K562 (cell line): ENCODE measurements around the gene SMURF1. TPM values are rescaled to one million over a fixed set of nuclear protein-coding genes. Genes with fewer than 3 reads are reported as not detected.
A peak's percentile ranks its signal among the peaks of the same experiment; 100 is the strongest.

Experiments used
- HEY1 ChIP-seq: fragments of 250-450 bp; sonication (Bioruptor Pico); IDR thresholded peaks from 2 replicates; pipeline ENCODE4 v1.5.0; 2020; ENCODE audit warnings: mild to moderate bottlenecking, moderate library complexity, borderline replicate concordance
- JUND ChIP-seq, 2 experiments: IDR thresholded peaks; 2 replicates in 1 of 2; 3 replicates in 1 of 2; pipeline ENCODE4 v1.6.1; 2011; ENCODE audit warnings: borderline replicate concordance in 2 of 2, low read depth in 2 of 2, low read length in 2 of 2, improper control_type of control experiment in 1 of 2, missing biosample characterization in 1 of 2, missing genetic modification characterization in 1 of 2, missing genetic modification reagents in 1 of 2
- L3MBTL2 ChIP-seq: fragments of 450-650 bp; IDR thresholded peaks from 2 replicates; pipeline ENCODE4 v1.6.1; 2016; ENCODE audit warnings: mild to moderate bottlenecking, moderate library complexity
- MAFF ChIP-seq: IDR thresholded peaks from 2 replicates; pipeline ENCODE4 v1.6.1; 2012; ENCODE audit warnings: low read length, improper control_type of control experiment
- MBD1 ChIP-seq: fragments of 250-450 bp; sonication (Bioruptor Pico); IDR thresholded peaks from 2 replicates; pipeline ENCODE4 v1.8.0; 2022; ENCODE audit warnings: inconsistent platforms
- MNT ChIP-seq, 2 experiments: fragments of 450-650 bp; conservative IDR thresholded peaks; 2 replicates each; pipeline ENCODE4 v1.6.1; 2017; ENCODE audit warnings: mild to moderate bottlenecking in 2 of 2, moderate library complexity in 2 of 2
- MYNN ChIP-seq, 2 experiments: sonication (generic); formaldehyde crosslinking in 1 of 2; IDR thresholded peaks; 2 replicates each; pipeline versions ENCODE4 v1.5.0 to v1.6.1; 2016 to 2020; ENCODE audit warnings: antibody characterized with exemption in 1 of 2, missing genetic modification reagents in 1 of 2
- NCOA4 ChIP-seq: fragments of 450-650 bp; IDR thresholded peaks from 2 replicates; pipeline ENCODE4 v1.6.1; 2018; ENCODE audit warnings: mild to moderate bottlenecking; ENCODE audit not compliant: partially characterized antibody
- NRF1 ChIP-seq, 2 experiments: fragments of 450-650 bp; IDR thresholded peaks in 1 of 2; conservative IDR thresholded peaks in 1 of 2; 2 replicates each; pipeline ENCODE4 v1.6.1; 2014; ENCODE audit warnings: mild to moderate bottlenecking in 2 of 2
- POLR2G ChIP-seq: fragments of 200-400 bp; formaldehyde crosslinking; IDR thresholded peaks from 2 replicates; pipeline ENCODE4 v1.6.1; 2017; ENCODE audit warnings: low read depth, mild to moderate bottlenecking, antibody characterized with exemption, low read length, moderate library complexity
- PTRF ChIP-seq: fragments of 450-650 bp; IDR thresholded peaks from 2 replicates; pipeline ENCODE4 v1.6.1; 2016; ENCODE audit warnings: mild to moderate bottlenecking, missing genetic modification characterization, missing compliant biosample characterization
- RBM22 ChIP-seq: fragments of 200-400 bp; formaldehyde crosslinking; IDR thresholded peaks from 2 replicates; pipeline ENCODE4 v1.6.1; 2018; ENCODE audit warnings: low read length, low read depth; ENCODE audit not compliant: poor library complexity, severe bottlenecking
- RBM25 ChIP-seq: fragments of 200-400 bp; formaldehyde crosslinking; IDR thresholded peaks from 2 replicates; pipeline ENCODE4 v1.6.1; 2018; ENCODE audit warnings: low read length, low read depth, moderate library complexity; ENCODE audit not compliant: severe bottlenecking
- RREB1 ChIP-seq: fragments of 250-450 bp; sonication (Bioruptor Pico); IDR thresholded peaks from 2 replicates; pipeline ENCODE4 v1.4.0; 2020
- SMC3 ChIP-seq: conservative IDR thresholded peaks from 2 replicates; pipeline ENCODE4 v1.6.1; 2011; ENCODE audit warnings: low read depth, low read length, improper control_type of control experiment; ENCODE audit not compliant: insufficient read depth
- ZNF217 ChIP-seq: sonication (generic); formaldehyde crosslinking; IDR thresholded peaks from 2 replicates; pipeline ENCODE4 v1.8.0; 2022; ENCODE audit warnings: mild to moderate bottlenecking, missing genetic modification reagents
- polyA plus RNA-seq, 8 experiments: library from polyadenylated mRNA; depleted of rRNA in 4 of 8; stranded (reverse) in 5 of 8; unstranded in 3 of 8; fragments of >200 nt; fragmentation: Nextera tagmentation in 2 of 8; fragmentation: Illumina TruSeq in 1 of 8; extraction: Ambion mirVana in 2 of 8; extraction: Trizol in 1 of 8; gene quantifications; 2 replicates each; pipeline versions ENCODE4 v1.2.1 to v1.2.3, GENCODE V29; 2011 to 2014; ENCODE audit warnings: inconsistent platforms in 1 of 8, missing spikeins in 1 of 8
- total RNA-seq, 7 experiments: library from RNA; depleted of rRNA in 6 of 7; stranded (reverse); fragments of >200 nt in 6 of 7; fragmentation: Illumina TruSeq in 2 of 7; extraction: Trizol in 2 of 7; gene quantifications; 2 replicates each; pipeline versions ENCODE4 v1.2.1 to v1.2.3, GENCODE V29; 2011 to 2021; ENCODE audit warnings: low replicate concordance in 1 of 7

The SMURF1 gene
- total and polyA plus RNA-seq, 9 of the 15 experiments (the other 6 are each of a cell fraction or from before 2014, with no cell fraction given): 1.0 to 20.1 (median 12.6) TPM

GRCh38 chr7:99040104-99040958 lies 103.6 kb downstream of the SMURF1 start (continued):
- TF ChIP-seq RREB1 (CRISPR knock-in tag) (0 out of 2 replicates have a peak, but pooled peaks have one; percentile 4), ZNF217 (CRISPR knock-in tag) (no peak), HEY1 (CRISPR knock-in tag) (no peak), JUND (IDR thresholded peaks at IDR 0.05; ENCODE audit: borderline replicate concordance, low read depth, low read length) (0 out of 2 replicates have a peak, but pooled peaks have one; percentile 17), JUND (tag; IDR thresholded peaks at IDR 0.05; ENCODE audit: borderline replicate concordance, low read depth, low read length) (no peak), L3MBTL2 (0 out of 2 replicates have a peak, but pooled peaks have one; percentile 19), SMC3 (peak; percentile 80), MYNN (IDR thresholded peaks at IDR 0.05) (0 out of 2 replicates have a peak, but pooled peaks have one; percentile 58), MYNN (CRISPR knock-in tag; IDR thresholded peaks at IDR 0.05) (no peak), MBD1 (CRISPR knock-in tag) (0 out of 2 replicates have a peak, but pooled peaks have one; percentile 59), NCOA4 (no peak), RBM22 (peak; percentile 64), PTRF (no peak), NRF1 (conservative IDR thresholded peaks at IDR 0.05 in 1 of 2, IDR thresholded peaks at IDR 0.05 in 1 of 2) (no peak), POLR2G (peak; percentile 48), MNT (conservative IDR thresholded peaks at IDR 0.05) (0 out of 4 replicates have a peak, but pooled peaks of 1 of the 2 experiments have one; percentile 31), RBM25 (peak; percentile 5), MAFF (no peak)
